ENCODE measurements around the gene FOXP2.
A peak's percentile ranks its signal among the peaks of the same experiment; 100 is the strongest.

The FOXP2 gene

GRCh38 chr7:114413761-114414155 is 857 bp upstream of the FOXP2 start:
- TF ChIP-seq CTCF (IDR thresholded peaks at IDR 0.05; ENCODE audit: low read depth, low read length), result no peak
- in situ Hi-C loops (cut with HindIII; ENCODE audit: low sequenced_read_pairs), result no loop called here
- DNase-seq (ENCODE audit: low read depth, low spot score), result peak; percentile 8

GRCh38 chr7:114415064-114415989 is 712 bp downstream of the FOXP2 start:
- H3K4me3 ChIP-seq (ENCODE audit: low read depth, low read length), result peak overlapping the region; percentile 31
- in situ Hi-C loops (cut with HindIII; ENCODE audit: low sequenced_read_pairs), result no loop called here
- DNase-seq (ENCODE audit: low read depth, low spot score), result peak; percentile 17
- no peak for TF ChIP-seq CTCF (IDR thresholded peaks at IDR 0.05; ENCODE audit: low read depth, low read length)

More at GRCh38 chr7:114413761-114414155, 857 bp upstream of the FOXP2 start:
- no peak overlapping the region for H3K4me3 ChIP-seq (ENCODE audit: low read depth, low read length)

- no peak for DNase-seq (ENCODE audit: low read depth, low spot score)
- H3K4me3 ChIP-seq (ENCODE audit: low read depth, low read length), result no peak overlapping the region
- TF ChIP-seq CTCF (IDR thresholded peaks at IDR 0.05; ENCODE audit: low read depth, low read length), result no peak
- in situ Hi-C loops (cut with HindIII; ENCODE audit: low sequenced_read_pairs), result no loop called here
Observed at GRCh38 chr7:114416129-114416990, 1.7 kb downstream of the FOXP2 start.

GRCh38 chr7:114417290-114417689 is 2.7 kb downstream of the FOXP2 start:
- no peak overlapping the region for H3K4me3 ChIP-seq (ENCODE audit: low read depth, low read length)
- no peak for DNase-seq (ENCODE audit: low read depth, low spot score)
- TF ChIP-seq CTCF (IDR thresholded peaks at IDR 0.05; ENCODE audit: low read depth, low read length), result no peak
- in situ Hi-C loops (cut with HindIII; ENCODE audit: low sequenced_read_pairs), result no loop called here

- in situ Hi-C loops (cut with HindIII; ENCODE audit: low sequenced_read_pairs), result no loop called here
- no peak for DNase-seq (ENCODE audit: low read depth, low spot score)
- TF ChIP-seq CTCF (IDR thresholded peaks at IDR 0.05; ENCODE audit: low read depth, low read length), result no peak
- H3K4me3 ChIP-seq (ENCODE audit: low read depth, low read length), result no peak overlapping the region
Observed at GRCh38 chr7:114418117-114418516, 3.5 kb downstream of the FOXP2 start.

GRCh38 chr7:114419441-114420272 is 5.0 kb downstream of the FOXP2 start:
- in situ Hi-C loops (cut with HindIII; ENCODE audit: low sequenced_read_pairs), result no loop called here
- no peak for TF ChIP-seq CTCF (IDR thresholded peaks at IDR 0.05; ENCODE audit: low read depth, low read length)
- no peak overlapping the region for H3K4me3 ChIP-seq (ENCODE audit: low read depth, low read length)
- DNase-seq (ENCODE audit: low read depth, low spot score), result peak; percentile 16

Measured in astrocyte of the spinal cord (primary cell).